ENCODE measurements around the gene CCDC178.

- TF ChIP-seq, protein P1, sequence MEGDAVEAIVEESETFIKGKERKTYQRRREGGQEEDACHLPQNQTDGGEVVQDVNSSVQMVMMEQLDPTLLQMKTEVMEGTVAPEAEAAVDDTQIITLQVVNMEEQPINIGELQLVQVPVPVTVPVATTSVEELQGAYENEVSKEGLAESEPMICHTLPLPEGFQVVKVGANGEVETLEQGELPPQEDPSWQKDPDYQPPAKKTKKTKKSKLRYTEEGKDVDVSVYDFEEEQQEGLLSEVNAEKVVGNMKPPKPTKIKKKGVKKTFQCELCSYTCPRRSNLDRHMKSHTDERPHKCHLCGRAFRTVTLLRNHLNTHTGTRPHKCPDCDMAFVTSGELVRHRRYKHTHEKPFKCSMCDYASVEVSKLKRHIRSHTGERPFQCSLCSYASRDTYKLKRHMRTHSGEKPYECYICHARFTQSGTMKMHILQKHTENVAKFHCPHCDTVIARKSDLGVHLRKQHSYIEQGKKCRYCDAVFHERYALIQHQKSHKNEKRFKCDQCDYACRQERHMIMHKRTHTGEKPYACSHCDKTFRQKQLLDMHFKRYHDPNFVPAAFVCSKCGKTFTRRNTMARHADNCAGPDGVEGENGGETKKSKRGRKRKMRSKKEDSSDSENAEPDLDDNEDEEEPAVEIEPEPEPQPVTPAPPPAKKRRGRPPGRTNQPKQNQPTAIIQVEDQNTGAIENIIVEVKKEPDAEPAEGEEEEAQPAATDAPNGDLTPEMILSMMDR (conservative IDR thresholded peaks at IDR 0.05): no peak
- TF ChIP-seq ZFX (IDR thresholded peaks at IDR 0.05): no peak
Measured at GRCh38 chr18:33424266-33424946, 16.1 kb downstream of the CCDC178 start.
